ENCODE measurements around the gene AZU1.
"Not testable (repeated sequence)": the region's sequence is repeated elsewhere in the genome, so short reads cannot be mapped to it uniquely, and the experiment has no call there.

Gene AZU1

GRCh38 chr19:810883-811489 lies 16.7 kb upstream of the AZU1 start:
- no peak for DNase-seq

- DNase-seq: no peak
These were observed 16.1 kb upstream of the AZU1 start for GRCh38 chr19:811506-812048.

- DNase-seq: no peak
These were observed 15.4 kb upstream of the AZU1 start for GRCh38 chr19:812049-812746.

- DNase-seq: no peak
These were observed 14.9 kb upstream of the AZU1 start for GRCh38 chr19:812747-813218.

GRCh38 chr19:813219-814151 lies 14.2 kb upstream of the AZU1 start:
- no peak for DNase-seq

- no peak for DNase-seq
These were observed 13.2 kb upstream of the AZU1 start for GRCh38 chr19:814152-815078.

- DNase-seq: no peak
These were observed 12.4 kb upstream of the AZU1 start for GRCh38 chr19:815079-815774.

GRCh38 chr19:815775-816499 lies 11.7 kb upstream of the AZU1 start:
- no peak for DNase-seq

GRCh38 chr19:816500-816857 lies 11.2 kb upstream of the AZU1 start:
- DNase-seq: no peak

GRCh38 chr19:820212-820611 lies 7.4 kb upstream of the AZU1 start:
- DNase-seq: not testable (repeated sequence)

- no peak for DNase-seq
These were observed 6.3 kb upstream of the AZU1 start for GRCh38 chr19:821231-821824.

GRCh38 chr19:821825-822503 lies 5.7 kb upstream of the AZU1 start, which contains the start of gene PLPPR3:
Gene PLPPR3, minus strand, starts transcription at chr19:821955. Its CDS starts 396 bp downstream, at chr19:821559.
- DNase-seq: no peak

GRCh38 chr19:823565-824121 lies 4.0 kb upstream of the AZU1 start:
- DNase-seq: no peak

GRCh38 chr19:824885-825284 lies 2.8 kb upstream of the AZU1 start:
- DNase-seq: no peak

- no peak for DNase-seq
These were observed 1.6 kb upstream of the AZU1 start for GRCh38 chr19:825897-826644.

GRCh38 chr19:827314-827709 lies 325 bp upstream of the AZU1 start:
- no peak for DNase-seq

- DNase-seq: no peak
These were observed 1.6 kb downstream of the AZU1 start for GRCh38 chr19:829129-829758.
